Forelimb muscle (tissue), 1 donor: ENCODE results near the gene ZACN. TPM values are rescaled to one million over a fixed set of nuclear protein-coding genes. Genes with fewer than 3 reads are reported as not detected.

Experiments
- DNase-seq: peaks from one replicate; pipeline ENCODE4 v3.0.0-alpha.2; 2013; ENCODE audit warnings: low read depth
- polyA plus RNA-seq: library from polyadenylated mRNA; unstranded; fragments of 120-200 nt; gene quantifications from one replicate; pipeline ENCODE4 v1.2.1, GENCODE V29; 2013; ENCODE audit not compliant: insufficient read length

Gene ZACN
- polyA plus RNA-seq, 1 donor, result 7.2 TPM

GRCh38 chr17:76102944-76103273, 23.9 kb downstream of the ZACN start:
- no peak for DNase-seq

DNA sequence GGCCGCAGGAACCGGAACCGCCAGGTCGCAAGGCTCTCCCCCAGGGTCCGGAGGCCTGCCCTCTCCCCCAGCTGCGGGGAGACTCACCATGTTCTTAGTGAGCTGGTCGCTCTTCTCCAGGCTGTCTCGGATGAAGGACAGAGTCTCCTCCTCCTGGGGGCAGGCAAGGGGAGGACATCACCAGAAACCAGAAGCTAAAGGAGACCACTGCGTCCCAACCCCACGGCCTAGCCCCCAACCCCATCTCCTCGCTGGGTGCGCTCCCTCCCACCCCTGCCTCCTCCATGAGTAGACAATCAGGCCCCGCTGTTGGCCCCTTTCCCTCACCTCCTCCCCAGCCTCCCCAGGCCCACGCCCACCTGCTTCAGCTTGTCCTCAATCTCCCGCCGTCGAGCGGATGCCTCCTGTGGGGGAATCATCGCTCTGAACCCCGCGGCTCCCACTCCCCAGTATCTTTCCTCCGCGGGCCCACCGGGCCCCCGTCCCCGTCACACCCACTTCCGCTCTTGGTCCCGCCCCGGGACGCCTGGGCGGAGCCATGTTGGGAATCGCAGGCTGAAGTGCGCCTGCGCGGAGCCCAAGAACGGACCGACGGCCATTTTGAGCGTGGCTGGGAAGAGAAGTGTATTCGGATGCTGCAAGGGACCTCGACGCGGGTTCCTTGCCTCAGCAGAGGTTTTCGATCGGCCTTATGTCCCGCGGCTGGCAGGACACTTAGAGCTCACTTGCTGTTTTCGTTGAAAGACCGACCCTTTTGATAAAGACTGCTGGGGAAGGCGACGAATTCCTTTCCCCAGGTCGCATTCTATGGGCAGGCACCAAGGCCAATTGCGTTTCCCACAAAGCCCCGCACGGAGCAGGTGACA, 24.5 kb downstream of the ZACN start, which contains the start of gene EXOC7:
EXOC7 (minus strand) TSS at position 514 of the 866 bp plus-strand sequence; CDS start at position 419, 95 bp downstream.
- DNase-seq, result peak; percentile 86

- DNase-seq, result no peak
Measured at GRCh38 chr17:76104140-76104895, 25.3 kb downstream of the ZACN start.

GRCh38 chr17:76104896-76105231, 25.9 kb downstream of the ZACN start:
- DNase-seq, result no peak

DNA sequence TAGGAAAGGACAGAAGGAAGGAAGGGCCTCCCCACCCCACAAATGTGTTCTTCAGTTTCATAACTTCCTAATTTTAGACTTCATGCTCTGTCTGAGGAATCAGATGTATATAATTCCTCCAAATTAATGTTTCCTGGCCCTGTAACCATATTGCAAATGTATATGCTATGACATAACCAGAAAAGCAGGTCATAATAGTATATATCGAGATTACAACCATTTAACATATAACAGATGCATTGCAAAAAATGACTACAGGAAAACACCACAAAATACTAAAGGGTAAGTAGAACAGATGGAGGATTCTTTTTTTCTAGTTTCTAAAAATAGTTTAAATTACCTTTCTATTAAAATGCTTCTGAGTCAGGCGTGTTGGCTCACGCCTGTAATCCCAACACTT, 27.7 kb downstream of the ZACN start:
- DNase-seq, result no peak

GRCh38 chr17:76107509-76107908, 28.5 kb downstream of the ZACN start:
- no peak for DNase-seq

- no peak for DNase-seq
Measured at GRCh38 chr17:76111956-76112355, 33.0 kb downstream of the ZACN start.

DNA sequence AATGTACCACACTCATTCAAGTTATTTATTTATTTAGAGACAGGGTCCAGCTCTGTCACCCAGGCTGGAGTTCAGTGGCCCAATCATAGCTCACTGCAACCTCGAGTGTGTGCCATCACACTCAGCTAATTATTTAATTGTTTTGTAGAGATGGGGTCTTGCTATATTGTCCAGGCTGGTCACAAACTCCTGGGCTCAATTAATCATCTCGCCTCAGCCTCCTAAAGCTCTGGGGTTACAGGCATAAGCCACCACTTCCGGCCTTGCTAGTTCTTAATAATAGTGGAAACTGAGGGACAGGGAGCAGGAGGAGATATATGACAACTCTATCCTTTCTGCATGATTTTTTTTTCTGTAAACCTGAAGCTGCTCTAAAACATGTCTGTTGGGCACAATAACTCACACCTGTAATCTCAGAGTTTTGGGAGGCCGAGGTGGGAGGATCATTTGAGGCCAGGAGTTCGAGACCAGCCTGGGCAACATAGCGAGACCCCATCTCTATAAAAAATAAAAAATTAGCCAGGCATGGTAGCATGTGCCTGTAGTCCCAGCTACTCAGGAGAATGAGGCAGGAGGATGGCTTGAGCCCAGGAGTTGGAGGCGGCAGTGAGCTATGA, 36.3 kb downstream of the ZACN start:
- no peak for DNase-seq

DNA sequence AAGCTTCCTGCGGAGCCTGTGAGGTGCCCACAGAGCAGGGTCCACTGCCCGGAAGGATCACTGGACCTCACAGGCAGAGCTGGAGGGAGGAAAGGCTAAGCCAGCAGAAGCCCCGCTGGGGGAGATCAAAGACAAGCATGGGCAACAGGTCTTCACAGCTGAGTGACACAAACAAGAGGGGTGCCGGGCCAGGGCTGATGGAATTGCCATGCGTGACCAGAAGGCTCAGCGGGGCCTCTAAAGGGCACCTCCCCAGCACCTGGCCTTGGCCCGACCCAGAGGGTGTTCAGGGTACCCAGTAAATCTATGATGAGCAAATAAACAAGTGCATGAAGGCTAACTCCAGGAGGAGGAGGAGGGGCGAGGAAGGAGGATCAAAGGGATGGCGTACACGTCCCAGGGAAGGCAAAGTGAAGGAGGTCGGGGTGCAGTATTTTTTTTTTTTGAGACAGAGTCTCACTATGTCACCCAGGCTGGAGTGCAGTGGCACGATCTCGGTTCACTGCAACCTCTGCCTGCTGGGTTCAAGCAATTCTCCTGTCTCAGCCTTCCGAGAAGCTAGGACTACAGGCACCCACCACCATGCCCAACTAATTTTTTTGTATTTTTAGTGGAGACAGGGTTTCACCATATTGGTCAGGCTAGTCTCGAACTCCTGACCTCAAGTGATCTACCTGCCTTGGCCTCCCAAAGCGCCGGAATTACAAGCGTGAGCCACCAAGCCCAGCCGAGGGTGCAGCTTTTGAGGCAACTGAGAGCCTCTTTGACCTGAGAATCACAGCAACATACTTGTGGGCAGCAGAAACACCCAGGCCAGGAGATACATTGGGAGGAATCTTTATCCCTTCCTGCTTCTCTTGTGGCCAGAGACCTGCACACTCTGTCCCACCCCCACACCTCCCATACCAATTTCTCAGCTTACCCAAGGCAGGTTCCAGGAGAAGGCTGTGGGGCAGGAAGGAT, 40.7 kb downstream of the ZACN start:
- no peak for DNase-seq

GRCh38 chr17:76120658-76121008, 41.7 kb downstream of the ZACN start:
- no peak for DNase-seq

- DNase-seq, result no peak
Measured at GRCh38 chr17:76121932-76122430, 43.0 kb downstream of the ZACN start.

DNA sequence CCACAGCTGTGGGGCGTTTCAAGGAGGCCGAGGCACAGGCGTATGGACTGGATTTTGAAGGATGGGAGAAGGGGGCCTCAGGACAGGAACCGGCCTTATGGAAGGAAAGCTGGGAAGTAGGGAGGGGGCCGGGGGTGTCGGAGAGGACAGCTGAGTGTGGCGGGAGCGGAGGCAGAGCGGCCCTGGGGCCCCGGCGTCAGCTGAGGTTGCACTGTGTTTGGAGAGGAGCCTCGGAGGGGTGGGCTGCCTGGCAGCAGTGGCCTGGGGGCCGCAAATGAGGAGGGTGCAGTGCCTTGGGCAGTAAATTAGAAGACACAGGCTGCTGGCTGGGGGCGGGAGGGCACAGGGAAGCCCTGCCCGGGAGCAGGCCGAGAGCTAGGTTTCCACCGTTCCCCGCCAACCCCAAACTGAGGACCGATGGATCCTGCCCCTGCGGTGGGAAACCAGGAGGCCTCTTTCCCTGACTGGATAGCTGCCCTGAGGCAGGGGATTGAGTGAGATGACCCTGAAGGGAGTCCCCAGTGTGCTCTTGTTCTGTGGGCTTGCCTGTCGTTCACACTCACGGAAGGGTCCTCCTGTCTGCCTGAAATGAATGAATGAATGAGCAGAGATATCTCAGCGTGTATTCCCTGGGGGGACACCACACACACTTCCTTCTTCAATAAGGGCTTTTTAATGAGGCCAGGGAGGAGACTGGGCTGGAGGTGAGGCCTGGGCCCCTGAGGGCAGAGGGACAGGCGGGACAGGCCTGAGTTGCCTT, 43.6 kb downstream of the ZACN start:
- no peak for DNase-seq

- DNase-seq, result no peak
Measured at GRCh38 chr17:76123191-76123499, 44.2 kb downstream of the ZACN start.

- DNase-seq, result no peak
Measured at GRCh38 chr17:76123749-76124581, 45.0 kb downstream of the ZACN start.

- DNase-seq, result no peak
Measured at GRCh38 chr17:76124582-76125390, 45.8 kb downstream of the ZACN start.

DNA sequence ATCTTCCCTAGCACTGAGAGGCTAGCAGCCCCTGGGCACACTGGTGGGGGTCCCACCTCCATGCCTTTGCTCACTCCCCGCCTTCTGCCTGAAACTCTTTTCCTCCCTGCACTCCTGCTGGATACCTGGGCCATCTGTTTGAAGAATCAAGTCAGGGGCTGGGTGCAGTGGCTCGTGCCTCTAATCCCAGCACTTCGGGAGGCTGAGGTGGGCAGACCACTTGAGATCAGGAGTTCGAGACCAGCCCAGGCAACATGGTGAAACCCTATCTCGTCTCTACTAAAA, 46.4 kb downstream of the ZACN start:
- no peak for DNase-seq

DNA sequence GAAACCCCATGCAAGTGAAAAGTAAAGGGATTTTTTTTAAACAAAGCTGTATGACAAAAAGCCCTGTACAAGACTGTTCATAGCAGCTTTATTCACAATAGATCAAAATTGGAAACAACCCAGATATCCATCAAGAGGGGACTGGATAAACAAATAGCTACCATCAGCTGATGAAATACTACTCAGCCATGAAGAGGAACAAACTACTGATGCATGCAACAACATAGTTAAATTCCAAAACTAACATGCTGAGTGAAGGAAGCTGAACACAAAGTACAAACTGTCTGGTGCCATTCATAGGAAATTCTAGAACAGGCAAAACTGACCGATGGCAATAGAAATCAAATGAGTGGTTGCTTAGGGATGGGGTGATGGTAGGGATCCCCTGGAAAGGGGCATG, 46.9 kb downstream of the ZACN start:
- no peak for DNase-seq

- no peak for DNase-seq
Measured at GRCh38 chr17:76130473-76130872, 51.5 kb downstream of the ZACN start.

DNA sequence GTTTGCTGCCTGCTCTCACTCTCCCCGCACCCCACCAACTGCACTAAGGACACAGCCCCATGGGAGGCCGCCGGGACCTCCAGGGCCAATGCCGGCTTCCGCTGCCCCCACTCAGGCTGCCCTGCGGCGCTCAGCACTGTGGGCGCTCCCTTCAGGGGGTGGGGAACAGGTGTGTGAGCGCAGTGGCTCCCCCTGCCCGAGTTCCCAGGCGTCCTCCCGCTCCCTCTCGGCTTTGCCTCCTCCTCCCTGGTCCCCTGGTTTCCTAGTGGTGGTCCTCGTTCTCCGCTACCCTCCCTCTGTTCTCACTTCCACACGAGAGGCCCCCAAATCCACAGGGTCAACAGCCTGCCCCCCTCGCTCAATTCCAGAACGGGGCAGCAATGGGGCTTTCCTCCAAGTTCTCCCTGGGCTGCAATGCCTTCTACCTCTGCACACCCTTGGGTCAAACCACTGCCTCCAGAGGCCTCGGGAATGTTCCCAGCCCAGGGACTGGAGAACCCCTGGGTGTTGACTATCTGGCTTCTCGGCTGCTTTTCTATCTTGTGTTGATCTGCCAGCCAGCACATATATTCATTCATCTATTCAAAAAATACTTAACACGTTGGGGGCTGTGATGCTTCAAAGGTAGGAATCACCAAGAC, 52.2 kb downstream of the ZACN start:
- DNase-seq, result no peak
